ENCODE results near the gene BAIAP2L1. TPM values are rescaled to one million over a fixed set of nuclear protein-coding genes. Genes with fewer than 3 reads are reported as not detected.

BAIAP2L1 gene
- total and polyA plus RNA-seq, 2 experiments from 2014 or later = 24.1 to 38.3 TPM

GRCh38 chr7:98251231-98251600 lies 149.7 kb downstream of the BAIAP2L1 start:
- H3K27ac ChIP-seq (ENCODE audit: low read depth) = peak overlapping the region; percentile 55; the same call in 1 of the 2 replicates
- H3K9me3 Mint-ChIP-seq = no peaks in the 10 kb centered on the region; the same call in 2 of the 3 replicates
- H3K4me3 ChIP-seq = peak overlapping the region; percentile 95
- H3K4me3 Mint-ChIP-seq = peak overlapping the region; percentile 92
- H2AFZ ChIP-seq = peak overlapping the region; percentile 94
- H3K4me1 Mint-ChIP-seq = peaks cover 18% of the 10 kb centered on the region
- H3K36me3 Mint-ChIP-seq (ENCODE audit: low read depth) = peaks cover 3% of the 10 kb centered on the region; the same call in 1 of the 3 replicates
- peaks cover 19% of the 10 kb centered on the region for H3K4me1 ChIP-seq (ENCODE audit: insufficient read depth)
- H3F3A ChIP-seq (replicated peaks; ENCODE audit: low read depth) = peaks cover 14% of the 10 kb centered on the region; the same call in 1 of the 2 replicates
- peaks cover 11% of the 10 kb centered on the region for H3K79me2 ChIP-seq (replicated peaks; ENCODE audit: insufficient read depth)
- H3K4me2 ChIP-seq = peak overlapping the region; percentile 95
- no peaks in the 10 kb centered on the region for H3K36me3 ChIP-seq (ENCODE audit: insufficient read depth)
- peaks cover 10% of the 10 kb centered on the region for H3K27me3 Mint-ChIP-seq (ENCODE audit: insufficient read depth, low read depth, poor library complexity)
- DNase-seq (ENCODE audit: low spot score) (peak; percentile 45), ATAC-seq (no peak)
- H4K20me1 ChIP-seq (replicated peaks; ENCODE audit: insufficient read depth) = 0 out of 2 replicates have a peak, but pooled peaks cover 3% of the 10 kb centered on the region
- no peaks in the 10 kb centered on the region for H3K9me2 ChIP-seq (ENCODE audit: insufficient read depth)
- H3K27me3 ChIP-seq (ENCODE audit: insufficient read depth) = no peaks in the 10 kb centered on the region
- TF ChIP-seq ZNF331 (CRISPR knock-in tag; IDR thresholded peaks at IDR 0.05; ENCODE audit: low read depth) (no peak), JUNB (IDR thresholded peaks at IDR 0.05; ENCODE audit: unreplicated experiment) (no peak), EZH2 (IDR thresholded peaks at IDR 0.05; ENCODE audit: low read depth, unreplicated experiment) (no peak), EZH2phosphoT487 (IDR thresholded peaks at IDR 0.05; ENCODE audit: unreplicated experiment) (no peak), POLR2AphosphoS5 (IDR thresholded peaks at IDR 0.05; ENCODE audit: low read depth) (no peak), ETS1 (IDR thresholded peaks at IDR 0.05) (no peak)
- no peak overlapping the region for H3K27ac Mint-ChIP-seq

- H3K36me3 ChIP-seq (ENCODE audit: insufficient read depth) = no peaks in the 10 kb centered on the region
- TF ChIP-seq CTCF (conservative IDR thresholded peaks at IDR 0.05; ENCODE audit: low read depth in 2 of 2) = peak in 1 of 2 experiments; percentile 18; a peak in 1 of 4 replicates
- no peak for TF ChIP-seq EZH2 (IDR thresholded peaks at IDR 0.05; ENCODE audit: low read depth, unreplicated experiment)
- peak overlapping the region; percentile 92 for H3K4me3 Mint-ChIP-seq
- H2AFZ ChIP-seq = peak overlapping the region; percentile 94
- peak; percentile 44 for DNase-seq (ENCODE audit: low spot score)
- no peak for ATAC-seq
- 0 out of 2 replicates have a peak, but pooled peaks cover 3% of the 10 kb centered on the region for H4K20me1 ChIP-seq (replicated peaks; ENCODE audit: insufficient read depth)
- peaks cover 19% of the 10 kb centered on the region for H3K4me1 ChIP-seq (ENCODE audit: insufficient read depth)
- H3K79me2 ChIP-seq (replicated peaks; ENCODE audit: insufficient read depth) = peaks cover 11% of the 10 kb centered on the region
- peaks cover 14% of the 10 kb centered on the region; the same call in 1 of the 2 replicates for H3F3A ChIP-seq (replicated peaks; ENCODE audit: low read depth)
- no peaks in the 10 kb centered on the region; the same call in 2 of the 3 replicates for H3K9me3 Mint-ChIP-seq
- peak overlapping the region; percentile 95 for H3K4me3 ChIP-seq
- H3K9me2 ChIP-seq (ENCODE audit: insufficient read depth) = no peaks in the 10 kb centered on the region
- peaks cover 10% of the 10 kb centered on the region for H3K27me3 Mint-ChIP-seq (ENCODE audit: insufficient read depth, low read depth, poor library complexity)
- peak overlapping the region; percentile 55; the same call in 1 of the 2 replicates for H3K27ac ChIP-seq (ENCODE audit: low read depth)
- no peaks in the 10 kb centered on the region for H3K27me3 ChIP-seq (ENCODE audit: insufficient read depth)
- peaks cover 18% of the 10 kb centered on the region for H3K4me1 Mint-ChIP-seq
- H3K36me3 Mint-ChIP-seq (ENCODE audit: low read depth) = peaks cover 3% of the 10 kb centered on the region; the same call in 1 of the 3 replicates
- peak overlapping the region; percentile 95 for H3K4me2 ChIP-seq
- peak overlapping the region; percentile 80 for H3K27ac Mint-ChIP-seq
Measured at GRCh38 chr7:98250789-98251188, 150.1 kb downstream of the BAIAP2L1 start.

Measured in GM23338 (cell line).